H1 (cell line): ENCODE measurements around the gene SUGP1. TPM values are rescaled to one million over a fixed set of nuclear protein-coding genes. Genes with fewer than 3 reads are reported as not detected.

Experiments
- CTCF ChIA-PET: fragments of 300-600 bp; sonication (Branson Sonifier 250); formaldehyde crosslinking; loops from one replicate; lab custom pipeline; 2021; ENCODE audit not compliant: partially characterized antibody; lab: Charles Lee
- POLR2A ChIA-PET: fragments of 300-600 bp; sonication (Branson Sonifier 250); formaldehyde crosslinking; loops from one replicate; lab custom pipeline; 2021; ENCODE audit warnings: inconsistent platforms; ENCODE audit not compliant: partially characterized antibody; lab: Charles Lee
- DNase-seq, 2 experiments: peaks; one replicate each; pipeline versions ENCODE4 v3.0.0 to v3.0.0-alpha.2; 2010 to 2022; ENCODE audit warnings: low spot score in 2 of 2, low read depth in 1 of 2, mixed read lengths in 1 of 2
- FAIRE-seq: peaks from 2 replicates; lab custom pipeline; 2011; peaks lifted over from hg19 to GRCh38; lab: Jason Lieb, UNC
- H2AFZ ChIP-seq: 2 replicates; pipeline ENCODE4 v1.8.1; 2012; ENCODE audit warnings: low read length, inconsistent platforms
- H2AK5ac ChIP-seq: 2 replicates; pipeline ENCODE4 v1.6.1; 2013; ENCODE audit warnings: low read depth, low read length
- H2BK120ac ChIP-seq: replicated peaks from 2 replicates; pipeline ENCODE3; 2013; ENCODE audit warnings: low read depth, low read length, inconsistent platforms
- H2BK12ac ChIP-seq: 2 replicates; pipeline ENCODE4 v1.6.1; 2013; ENCODE audit warnings: low read depth, low read length
- H2BK15ac ChIP-seq: 2 replicates; pipeline ENCODE4 v1.6.1; 2013; ENCODE audit warnings: low read length
- H2BK20ac ChIP-seq: 2 replicates; pipeline ENCODE4 v1.6.1; 2013; ENCODE audit warnings: low read length
- H2BK5ac ChIP-seq: 2 replicates; pipeline ENCODE4 v1.6.1; 2013; ENCODE audit warnings: low read depth, low read length
- H3K14ac ChIP-seq: 2 replicates; pipeline ENCODE4 v1.6.1; 2013; ENCODE audit warnings: inconsistent platforms; ENCODE audit not compliant: insufficient read length
- H3K18ac ChIP-seq: 2 replicates; pipeline ENCODE4 v1.6.1; 2013; ENCODE audit warnings: low read length; ENCODE audit errors: extremely low read depth
- H3K23ac ChIP-seq: 2 replicates; pipeline ENCODE4 v1.6.1; 2013; ENCODE audit warnings: inconsistent platforms; ENCODE audit not compliant: insufficient read length
- H3K23me2 ChIP-seq: 2 replicates; pipeline ENCODE4 v1.6.1; 2013; ENCODE audit warnings: low read depth, low read length
- H3K27ac ChIP-seq: 2 replicates; pipeline ENCODE4 v1.6.1; 2011; ENCODE audit warnings: low read depth, low read length, inconsistent platforms
- H3K27me3 ChIP-seq, 4 experiments: replicated peaks in 1 of 4; 1 replicate in 1 of 4; 2 replicates in 3 of 4; pipeline versions ENCODE4 v1.6.1 to v1.8.1; 2011 to 2013; ENCODE audit warnings: low read length in 3 of 4, mild to moderate bottlenecking in 3 of 4, inconsistent platforms in 2 of 4, mixed read lengths in 2 of 4, moderate library complexity in 1 of 4; ENCODE audit not compliant: control insufficient read depth in 3 of 4, insufficient read depth in 3 of 4; ENCODE audit errors: extremely low read depth in 1 of 4
- H3K36me3 ChIP-seq, 4 experiments: 2 replicates each; pipeline versions ENCODE4 v1.6.1 to v1.8.1; 2011 to 2013; ENCODE audit warnings: mild to moderate bottlenecking in 4 of 4, low read length in 3 of 4, moderate library complexity in 2 of 4, control low read depth in 1 of 4, inconsistent platforms in 1 of 4; ENCODE audit not compliant: insufficient read depth in 4 of 4, control insufficient read depth in 2 of 4
- H3K4ac ChIP-seq: replicated peaks from 2 replicates; pipeline ENCODE3; 2013; ENCODE audit warnings: low read length, low read depth, mixed read lengths, inconsistent platforms; ENCODE audit not compliant: insufficient read length
- H3K4me1 ChIP-seq, 4 experiments: replicated peaks in 1 of 4; 1 replicate in 1 of 4; 2 replicates in 3 of 4; pipeline versions ENCODE4 v1.6.1 to v1.8.1; 2011 to 2013; ENCODE audit warnings: low read length in 3 of 4, inconsistent platforms in 2 of 4, mixed read lengths in 1 of 4; ENCODE audit not compliant: insufficient read depth in 4 of 4, control insufficient read depth in 3 of 4
- H3K4me2 ChIP-seq, 2 experiments: 2 replicates each; pipeline versions ENCODE4 v1.6.1 to v1.8.1; 2011 to 2013; ENCODE audit warnings: low read depth in 2 of 2, low read length in 2 of 2, control low read depth in 1 of 2, inconsistent platforms in 1 of 2, mild to moderate bottlenecking in 1 of 2; ENCODE audit not compliant: insufficient read depth in 1 of 2
- H3K4me3 ChIP-seq, 4 experiments: fragments of 200-600, 300-600 bp in 1 of 4; sonication (generic), shearing (Covaris generic), sonication (Bioruptor Twin) in 1 of 4; 2 replicates each; pipeline versions ENCODE4 v1.5.1 to v1.8.1; 2011 to 2016; ENCODE audit warnings: low read length in 4 of 4, low read depth in 3 of 4, control low read depth in 2 of 4, inconsistent platforms in 2 of 4, mild to moderate bottlenecking in 2 of 4, mixed read lengths in 1 of 4, moderate library complexity in 1 of 4; ENCODE audit not compliant: insufficient read depth in 2 of 4; ENCODE audit errors: extremely low read depth in 1 of 4
- H3K56ac ChIP-seq: replicated peaks from 2 replicates; pipeline ENCODE3; 2013; ENCODE audit warnings: low read depth, mild to moderate bottlenecking, mixed read lengths, low read length, inconsistent platforms; ENCODE audit not compliant: insufficient read length
- H3K79me1 ChIP-seq: 2 replicates; pipeline ENCODE4 v1.6.1; 2013; ENCODE audit warnings: low read depth, low read length, control low read depth
- H3K79me2 ChIP-seq, 2 experiments: 2 replicates each; pipeline versions ENCODE4 v1.6.1 to v1.8.1; 2012 to 2013; ENCODE audit warnings: low read length in 2 of 2, mild to moderate bottlenecking in 2 of 2, inconsistent platforms in 1 of 2; ENCODE audit not compliant: insufficient read depth in 2 of 2, control insufficient read depth in 1 of 2
- H3K9ac ChIP-seq, 4 experiments: replicated peaks in 1 of 4; 1 replicate in 1 of 4; 2 replicates in 3 of 4; pipeline versions ENCODE4 v1.6.1 to v1.8.1; 2011 to 2013; ENCODE audit warnings: low read depth in 3 of 4, low read length in 3 of 4, control low read depth in 2 of 4, mild to moderate bottlenecking in 2 of 4, moderate library complexity in 2 of 4, inconsistent platforms in 1 of 4; ENCODE audit errors: extremely low read depth in 1 of 4
- H3K9me3 ChIP-seq, 2 experiments: 2 replicates each; pipeline versions ENCODE4 v1.6.1 to v1.8.1; 2012 to 2013; ENCODE audit warnings: mild to moderate bottlenecking in 2 of 2, moderate library complexity in 2 of 2, control low read depth in 1 of 2, inconsistent platforms in 1 of 2, low read depth in 1 of 2, low read length in 1 of 2, mixed read lengths in 1 of 2; ENCODE audit not compliant: insufficient read depth in 2 of 2
- H4K20me1 ChIP-seq, 2 experiments: replicated peaks in 1 of 2; 2 replicates each; pipeline versions ENCODE3 to v1.8.1; 2011 to 2013; ENCODE audit warnings: inconsistent platforms in 2 of 2, low read length in 2 of 2, mild to moderate bottlenecking in 1 of 2; ENCODE audit not compliant: insufficient read depth in 2 of 2, control insufficient read depth in 1 of 2
- H4K5ac ChIP-seq: 2 replicates; pipeline ENCODE4 v1.6.1; 2013; ENCODE audit warnings: low read length, low read depth, mixed read lengths, inconsistent platforms; ENCODE audit not compliant: insufficient read length
- H4K8ac ChIP-seq: 2 replicates; pipeline ENCODE4 v1.8.0; 2013; ENCODE audit warnings: mild to moderate bottlenecking, moderate library complexity, low read length, inconsistent platforms; ENCODE audit not compliant: insufficient read depth; ENCODE audit errors: extremely low read depth
- H4K91ac ChIP-seq: replicated peaks from 2 replicates; pipeline ENCODE3; 2013; ENCODE audit warnings: low read length, mixed read lengths, inconsistent platforms; ENCODE audit not compliant: insufficient read length
- BRCA1 ChIP-seq: IDR thresholded peaks from 2 replicates; pipeline ENCODE4 v1.6.1; 2012; ENCODE audit warnings: low read depth, low read length, improper control_type of control experiment
- CBX8 ChIP-seq: fragments of 300-800, 300-1000 bp; sonication (generic); IDR thresholded peaks from 2 replicates; pipeline ENCODE4 v1.7.1; 2016; ENCODE audit warnings: low read depth, low read length, borderline replicate concordance
- CHD2 ChIP-seq: IDR thresholded peaks from 2 replicates; pipeline ENCODE4 v1.6.1; 2012; ENCODE audit warnings: low read length, improper control_type of control experiment
- EP300 ChIP-seq, 2 experiments: IDR thresholded peaks; 1 replicate in 1 of 2; 2 replicates in 1 of 2; pipeline ENCODE4 v1.6.1; 2011 to 2012; ENCODE audit warnings: low read depth in 2 of 2, low read length in 2 of 2, mild to moderate bottlenecking in 2 of 2, borderline replicate concordance in 1 of 2, inconsistent platforms in 1 of 2, moderate library complexity in 1 of 2
- FOSL1 ChIP-seq: IDR thresholded peaks from 2 replicates; pipeline ENCODE4 v1.6.1; 2011; ENCODE audit warnings: mild to moderate bottlenecking, low read depth, low read length, moderate library complexity; ENCODE audit not compliant: insufficient read depth
- JUN ChIP-seq: IDR thresholded peaks from 2 replicates; pipeline ENCODE4 v1.6.1; 2011; ENCODE audit warnings: low read depth, mild to moderate bottlenecking, improper control_type of control experiment, low read length
- KDM1A ChIP-seq: fragments of 200-600, 300-600 bp; sonication (generic); IDR thresholded peaks from 2 replicates; pipeline ENCODE4 v1.7.1; 2016; ENCODE audit warnings: mild to moderate bottlenecking, low read length, borderline replicate concordance
- KDM4A ChIP-seq: IDR thresholded peaks from one replicate; pipeline ENCODE4 v1.7.1; 2012; ENCODE audit warnings: low read depth, mild to moderate bottlenecking, moderate library complexity, low read length, inconsistent platforms; ENCODE audit not compliant: severe bottlenecking
- MAFK ChIP-seq: IDR thresholded peaks from 2 replicates; pipeline ENCODE4 v1.6.1; 2012; ENCODE audit warnings: low read depth, mild to moderate bottlenecking, improper control_type of control experiment, low read length
- PHF8 ChIP-seq: fragments of 200-600 bp; sonication (generic); conservative IDR thresholded peaks from 2 replicates; pipeline ENCODE4 v1.7.1; 2012; ENCODE audit warnings: low read depth, mild to moderate bottlenecking, inconsistent platforms, low read length, moderate library complexity
- POU5F1 ChIP-seq: IDR thresholded peaks from 2 replicates; pipeline ENCODE4 v1.6.1; 2011; ENCODE audit warnings: low read depth, mild to moderate bottlenecking, low read length, moderate library complexity
- SIX5 ChIP-seq: IDR thresholded peaks from 2 replicates; pipeline ENCODE4 v1.6.1; 2011; ENCODE audit warnings: mild to moderate bottlenecking, low read depth, low read length
- SRF ChIP-seq: IDR thresholded peaks from 2 replicates; pipeline ENCODE4 v1.6.1; 2011; ENCODE audit warnings: mild to moderate bottlenecking, low read depth, low read length, moderate library complexity
- SUZ12 ChIP-seq: fragments of 200-600 bp; sonication (generic); IDR thresholded peaks from 2 replicates; pipeline ENCODE4 v1.6.1; 2012; ENCODE audit warnings: mild to moderate bottlenecking, inconsistent platforms, low read length, moderate library complexity, mixed read lengths
- WGBS, 2 experiments: shearing (Covaris generic) in 1 of 2; methylation state at CpG; one replicate each; pipeline versions ENCODE4 v1.1.6 to v1.1.7; 2013 to 2015; ENCODE audit warnings: low lambda C conversion rate in 2 of 2, mixed read lengths in 2 of 2, inconsistent platforms in 1 of 2, low coverage in 1 of 2, missing lambda C conversion rate in 1 of 2; ENCODE audit not compliant: insufficient replicate concordance in 2 of 2, insufficient coverage in 1 of 2, insufficient read length in 1 of 2; ENCODE audit errors: extremely low coverage in 1 of 2, missing lambda C conversion rate in 1 of 2; 5-methylcytosine and 5-hydroxymethylcytosine counted together
- polyA plus RNA-seq, 7 experiments: library from polyadenylated mRNA; depleted of rRNA in 3 of 7; stranded (reverse) in 5 of 7; unstranded in 2 of 7; fragments of >200 nt in 5 of 7; fragments of 200-250 nt in 2 of 7; gene quantifications; 1 replicate in 5 of 7; 2 replicates in 1 of 7; 4 replicates in 1 of 7; pipeline versions ENCODE4 v1.2.1 to v1.2.3, GENCODE V29; 2011 to 2013; ENCODE audit warnings: missing spikeins in 2 of 7, mixed read lengths in 2 of 7
- total RNA-seq: library from RNA; stranded (reverse); fragmentation: NEBNext Ultra II Directional; extraction: Animal tissue kit (Norgen Biotek cat#: 25700); gene quantifications from 2 replicates; pipeline ENCODE4 v1.2.1, GENCODE V29; 2021
- TF ChIP-seq, protein P1 (sequence below): IDR thresholded peaks from 2 replicates; pipeline ENCODE4 v1.6.1; 2012; ENCODE audit warnings: inconsistent platforms

SUGP1 gene
- total and polyA plus RNA-seq, 2 of the 8 experiments (the other 6 are each of a cell fraction or from before 2014, with no cell fraction given): 38.5 to 65.2 TPM

DNA sequence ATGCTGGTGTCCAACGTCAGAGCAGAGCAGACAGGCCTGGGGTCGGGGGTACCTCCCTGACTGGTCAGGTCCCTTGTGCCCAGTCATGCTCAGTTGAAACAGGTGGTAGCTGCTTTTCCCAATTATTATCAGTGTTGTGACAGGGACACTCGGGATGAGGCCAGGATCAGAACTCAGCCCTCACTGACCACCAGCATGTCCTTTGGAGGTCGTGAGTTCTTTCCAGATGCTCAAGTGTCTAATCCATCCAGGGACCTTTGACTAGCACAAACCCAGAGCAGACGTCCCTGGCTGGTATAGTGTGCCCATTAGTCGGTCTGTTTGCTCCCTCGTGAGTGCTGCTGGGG lies 22.7 kb upstream of the SUGP1 start:
- H4K20me1 ChIP-seq: peaks cover 6 to 18% of the 10 kb centered on the region in 2 experiments
- FAIRE-seq (no peak), DNase-seq (no peak)
- no peak overlapping the region for H2AFZ ChIP-seq
- H3K23me2 ChIP-seq: no peaks in the 10 kb centered on the region
- H3K4me3 ChIP-seq: no peak overlapping the region
- H3K4me1 ChIP-seq: no peaks in the 10 kb centered on the region; a peak in 1 of 7 replicates
- peaks cover 29 to 55% (median 42%) of the 10 kb centered on the region in 4 experiments for H3K36me3 ChIP-seq
- H2BK12ac ChIP-seq: no peak overlapping the region
- no peak overlapping the region for H4K91ac ChIP-seq
- no peaks in the 10 kb centered on the region; the same call in 1 of the 2 replicates for H3K79me1 ChIP-seq
- no peak overlapping the region for H3K4me2 ChIP-seq
- no peak overlapping the region for H3K56ac ChIP-seq
- H3K18ac ChIP-seq: no peak overlapping the region
- H2BK15ac ChIP-seq: no peak overlapping the region
- H3K4ac ChIP-seq: no peak overlapping the region
- no peak overlapping the region for H4K8ac ChIP-seq
- no peak overlapping the region for H3K27ac ChIP-seq
- CTCF ChIA-PET: interaction anchor here (0.7 to 5.8 kb wide), 20 partner anchors 10 to 194 kb away, joined by 3 to 56 read pairs (median 4); no protein-coding TSS in a partner anchor
- H3K27me3 ChIP-seq: no peaks in the 10 kb centered on the region
- 68% methylated on average over 7 of the region's 7 CpGs; no CpG with 5 or more reads in 1 of the 2 experiments for WGBS, 2 experiments
- no peaks in the 10 kb centered on the region for H3K9me3 ChIP-seq
- H3K79me2 ChIP-seq: no peaks in the 10 kb centered on the region
- H2AK5ac ChIP-seq: no peak overlapping the region
- no peak overlapping the region for H3K9ac ChIP-seq
- H2BK120ac ChIP-seq: no peak overlapping the region
- POLR2A ChIA-PET: interaction anchor here (0.7 to 1.6 kb wide), 9 partner anchors 9 to 157 kb away, joined by 3 to 9 read pairs (median 3); no protein-coding TSS in a partner anchor
- H2BK5ac ChIP-seq: no peak overlapping the region
- no peak overlapping the region for H3K23ac ChIP-seq
- H3K14ac ChIP-seq: no peak overlapping the region
- no peak overlapping the region for H2BK20ac ChIP-seq
- H4K5ac ChIP-seq: no peak overlapping the region
- TF ChIP-seq KDM4A (no peak), EP300 (IDR thresholded peaks at IDR 0.05; ENCODE audit: borderline replicate concordance in 1 of 2, low read depth in 2 of 2, low read length in 2 of 2) (no peak), CBX8 (no peak), SRF (no peak), CHD2 (no peak), BRCA1 (no peak), POU5F1 (no peak), JUN (no peak), PHF8 (no peak), KDM1A (no peak), FOSL1 (no peak), SIX5 (no peak), SUZ12 (no peak), MAFK (no peak)
- TF ChIP-seq, protein P1, sequence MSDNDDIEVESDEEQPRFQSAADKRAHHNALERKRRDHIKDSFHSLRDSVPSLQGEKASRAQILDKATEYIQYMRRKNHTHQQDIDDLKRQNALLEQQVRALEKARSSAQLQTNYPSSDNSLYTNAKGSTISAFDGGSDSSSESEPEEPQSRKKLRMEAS: no peak
